ENCODE data around the gene CUX1. TPM values are rescaled to one million over a fixed set of nuclear protein-coding genes. Genes with fewer than 3 reads are reported as not detected.

CUX1 gene
- total RNA-seq, 1 experiment from 2014 or later, result 64.3 TPM

DNA sequence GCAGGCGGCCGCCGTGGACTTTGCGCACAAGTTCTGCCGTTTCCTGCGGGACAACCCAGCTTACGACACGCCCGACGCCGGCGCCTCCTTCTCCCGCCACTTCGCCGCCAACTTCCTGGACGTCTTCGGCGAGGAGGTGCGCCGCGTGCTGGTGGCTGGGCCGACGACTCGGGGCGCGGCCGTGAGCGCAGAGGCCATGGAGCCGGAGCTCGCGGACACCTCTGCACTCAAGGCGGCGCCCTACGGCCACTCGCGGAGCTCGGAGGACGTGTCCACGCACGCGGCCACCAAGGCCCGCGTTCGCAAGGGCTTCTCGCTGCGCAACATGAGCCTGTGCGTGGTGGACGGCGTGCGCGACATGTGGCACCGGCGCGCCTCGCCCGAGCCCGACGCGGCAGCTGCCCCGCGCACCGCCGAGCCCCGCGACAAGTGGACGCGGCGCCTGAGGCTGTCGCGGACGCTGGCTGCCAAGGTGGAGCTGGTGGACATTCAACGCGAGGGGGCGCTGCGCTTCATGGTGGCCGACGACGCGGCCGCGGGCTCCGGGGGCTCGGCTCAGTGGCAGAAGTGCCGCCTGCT, 483.3 kb downstream of the CUX1 start (continued):
- TF ChIP-seq, protein P1, sequence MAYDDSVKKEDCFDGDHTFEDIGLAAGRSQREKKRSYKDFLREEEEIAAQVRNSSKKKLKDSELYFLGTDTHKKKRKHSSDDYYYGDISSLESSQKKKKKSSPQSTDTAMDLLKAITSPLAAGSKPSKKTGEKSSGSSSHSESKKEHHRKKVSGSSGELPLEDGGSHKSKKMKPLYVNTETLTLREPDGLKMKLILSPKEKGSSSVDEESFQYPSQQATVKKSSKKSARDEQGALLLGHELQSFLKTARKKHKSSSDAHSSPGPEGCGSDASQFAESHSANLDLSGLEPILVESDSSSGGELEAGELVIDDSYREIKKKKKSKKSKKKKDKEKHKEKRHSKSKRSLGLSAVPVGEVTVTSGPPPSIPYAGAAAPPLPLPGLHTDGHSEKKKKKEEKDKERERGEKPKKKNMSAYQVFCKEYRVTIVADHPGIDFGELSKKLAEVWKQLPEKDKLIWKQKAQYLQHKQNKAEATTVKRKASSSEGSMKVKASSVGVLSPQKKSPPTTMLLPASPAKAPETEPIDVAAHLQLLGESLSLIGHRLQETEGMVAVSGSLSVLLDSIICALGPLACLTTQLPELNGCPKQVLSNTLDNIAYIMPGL (CRISPR knock-in tag; IDR thresholded peaks at IDR 0.05), result peak; percentile 98
- peak; percentile 51; the same call in 1 of the 2 replicates for TF ChIP-seq SP1 (CRISPR knock-in tag; conservative IDR thresholded peaks at IDR 0.05)
- TF ChIP-seq, protein P2, sequence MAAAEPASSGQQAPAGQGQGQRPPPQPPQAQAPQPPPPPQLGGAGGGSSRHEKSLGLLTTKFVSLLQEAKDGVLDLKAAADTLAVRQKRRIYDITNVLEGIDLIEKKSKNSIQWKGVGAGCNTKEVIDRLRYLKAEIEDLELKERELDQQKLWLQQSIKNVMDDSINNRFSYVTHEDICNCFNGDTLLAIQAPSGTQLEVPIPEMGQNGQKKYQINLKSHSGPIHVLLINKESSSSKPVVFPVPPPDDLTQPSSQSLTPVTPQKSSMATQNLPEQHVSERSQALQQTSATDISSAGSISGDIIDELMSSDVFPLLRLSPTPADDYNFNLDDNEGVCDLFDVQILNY (CRISPR knock-in tag; IDR thresholded peaks at IDR 0.05), result peak; percentile 59; the same call in 1 of the 2 replicates
- TF ChIP-seq, protein P3, sequence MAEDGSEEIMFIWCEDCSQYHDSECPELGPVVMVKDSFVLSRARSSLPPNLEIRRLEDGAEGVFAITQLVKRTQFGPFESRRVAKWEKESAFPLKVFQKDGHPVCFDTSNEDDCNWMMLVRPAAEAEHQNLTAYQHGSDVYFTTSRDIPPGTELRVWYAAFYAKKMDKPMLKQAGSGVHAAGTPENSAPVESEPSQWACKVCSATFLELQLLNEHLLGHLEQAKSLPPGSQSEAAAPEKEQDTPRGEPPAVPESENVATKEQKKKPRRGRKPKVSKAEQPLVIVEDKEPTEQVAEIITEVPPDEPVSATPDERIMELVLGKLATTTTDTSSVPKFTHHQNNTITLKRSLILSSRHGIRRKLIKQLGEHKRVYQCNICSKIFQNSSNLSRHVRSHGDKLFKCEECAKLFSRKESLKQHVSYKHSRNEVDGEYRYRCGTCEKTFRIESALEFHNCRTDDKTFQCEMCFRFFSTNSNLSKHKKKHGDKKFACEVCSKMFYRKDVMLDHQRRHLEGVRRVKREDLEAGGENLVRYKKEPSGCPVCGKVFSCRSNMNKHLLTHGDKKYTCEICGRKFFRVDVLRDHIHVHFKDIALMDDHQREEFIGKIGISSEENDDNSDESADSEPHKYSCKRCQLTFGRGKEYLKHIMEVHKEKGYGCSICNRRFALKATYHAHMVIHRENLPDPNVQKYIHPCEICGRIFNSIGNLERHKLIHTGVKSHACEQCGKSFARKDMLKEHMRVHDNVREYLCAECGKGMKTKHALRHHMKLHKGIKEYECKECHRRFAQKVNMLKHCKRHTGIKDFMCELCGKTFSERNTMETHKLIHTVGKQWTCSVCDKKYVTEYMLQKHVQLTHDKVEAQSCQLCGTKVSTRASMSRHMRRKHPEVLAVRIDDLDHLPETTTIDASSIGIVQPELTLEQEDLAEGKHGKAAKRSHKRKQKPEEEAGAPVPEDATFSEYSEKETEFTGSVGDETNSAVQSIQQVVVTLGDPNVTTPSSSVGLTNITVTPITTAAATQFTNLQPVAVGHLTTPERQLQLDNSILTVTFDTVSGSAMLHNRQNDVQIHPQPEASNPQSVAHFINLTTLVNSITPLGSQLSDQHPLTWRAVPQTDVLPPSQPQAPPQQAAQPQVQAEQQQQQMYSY (CRISPR knock-in tag; IDR thresholded peaks at IDR 0.05), result 0 out of 2 replicates have a peak, but pooled peaks have one; percentile 14
- no peak for TF ChIP-seq GTF2I (CRISPR knock-in tag; conservative IDR thresholded peaks at IDR 0.05)
- TF ChIP-seq SMAD3 (CRISPR knock-in tag; IDR thresholded peaks at IDR 0.05; ENCODE audit: borderline replicate concordance), result peak; percentile 25
- no peak for TF ChIP-seq OVOL2 (CRISPR knock-in tag; IDR thresholded peaks at IDR 0.05; ENCODE audit: borderline replicate concordance)
- peak; percentile 91; the same call in 1 of the 2 replicates for TF ChIP-seq NFE2L1 (CRISPR knock-in tag; IDR thresholded peaks at IDR 0.05)
- 0 out of 2 replicates have a peak, but pooled peaks have one; percentile 36 for TF ChIP-seq CBFB (CRISPR knock-in tag; IDR thresholded peaks at IDR 0.05; ENCODE audit: low read depth)
- peak; percentile 87; the same call in 1 of the 2 replicates for TF ChIP-seq JUN (CRISPR knock-in tag; IDR thresholded peaks at IDR 0.05)
- TF ChIP-seq, protein P4, sequence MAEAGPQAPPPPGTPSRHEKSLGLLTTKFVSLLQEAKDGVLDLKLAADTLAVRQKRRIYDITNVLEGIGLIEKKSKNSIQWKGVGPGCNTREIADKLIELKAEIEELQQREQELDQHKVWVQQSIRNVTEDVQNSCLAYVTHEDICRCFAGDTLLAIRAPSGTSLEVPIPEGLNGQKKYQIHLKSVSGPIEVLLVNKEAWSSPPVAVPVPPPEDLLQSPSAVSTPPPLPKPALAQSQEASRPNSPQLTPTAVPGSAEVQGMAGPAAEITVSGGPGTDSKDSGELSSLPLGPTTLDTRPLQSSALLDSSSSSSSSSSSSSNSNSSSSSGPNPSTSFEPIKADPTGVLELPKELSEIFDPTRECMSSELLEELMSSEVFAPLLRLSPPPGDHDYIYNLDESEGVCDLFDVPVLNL (CRISPR knock-in tag; IDR thresholded peaks at IDR 0.05; ENCODE audit: borderline replicate concordance, low read depth), result peak; percentile 80
- peak; percentile 99 for TF ChIP-seq FOXP1 (CRISPR knock-in tag; IDR thresholded peaks at IDR 0.05; ENCODE audit: borderline replicate concordance)
- TF ChIP-seq, protein P5, sequence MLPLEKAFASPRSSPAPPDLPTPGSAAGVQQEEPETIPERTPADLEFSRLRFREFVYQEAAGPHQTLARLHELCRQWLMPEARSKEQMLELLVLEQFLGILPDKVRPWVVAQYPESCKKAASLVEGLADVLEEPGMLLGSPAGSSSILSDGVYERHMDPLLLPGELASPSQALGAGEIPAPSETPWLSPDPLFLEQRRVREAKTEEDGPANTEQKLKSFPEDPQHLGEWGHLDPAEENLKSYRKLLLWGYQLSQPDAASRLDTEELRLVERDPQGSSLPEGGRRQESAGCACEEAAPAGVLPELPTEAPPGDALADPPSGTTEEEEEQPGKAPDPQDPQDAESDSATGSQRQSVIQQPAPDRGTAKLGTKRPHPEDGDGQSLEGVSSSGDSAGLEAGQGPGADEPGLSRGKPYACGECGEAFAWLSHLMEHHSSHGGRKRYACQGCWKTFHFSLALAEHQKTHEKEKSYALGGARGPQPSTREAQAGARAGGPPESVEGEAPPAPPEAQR (CRISPR knock-in tag; IDR thresholded peaks at IDR 0.05), result no peak
- 0 out of 2 replicates have a peak, but pooled peaks have one; percentile 52 for TF ChIP-seq ELF4 (CRISPR knock-in tag; IDR thresholded peaks at IDR 0.05; ENCODE audit: low read depth)
- TF ChIP-seq ATF1 (CRISPR knock-in tag; IDR thresholded peaks at IDR 0.05), result no peak
- TF ChIP-seq TEAD1 (CRISPR knock-in tag; IDR thresholded peaks at IDR 0.05), result peak; percentile 97
- TF ChIP-seq TCF7 (CRISPR knock-in tag; IDR thresholded peaks at IDR 0.05; ENCODE audit: low read depth), result peak; percentile 86; the same call in 1 of the 2 replicates
- peak; percentile 75; the same call in 1 of the 2 replicates for TF ChIP-seq TP53 (CRISPR knock-in tag; IDR thresholded peaks at IDR 0.05)
- TF ChIP-seq, protein P6, sequence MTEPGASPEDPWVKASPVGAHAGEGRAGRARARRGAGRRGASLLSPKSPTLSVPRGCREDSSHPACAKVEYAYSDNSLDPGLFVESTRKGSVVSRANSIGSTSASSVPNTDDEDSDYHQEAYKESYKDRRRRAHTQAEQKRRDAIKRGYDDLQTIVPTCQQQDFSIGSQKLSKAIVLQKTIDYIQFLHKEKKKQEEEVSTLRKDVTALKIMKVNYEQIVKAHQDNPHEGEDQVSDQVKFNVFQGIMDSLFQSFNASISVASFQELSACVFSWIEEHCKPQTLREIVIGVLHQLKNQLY (CRISPR knock-in tag; IDR thresholded peaks at IDR 0.05), result peak; percentile 82; the same call in 1 of the 2 replicates
- TF ChIP-seq, protein P7, sequence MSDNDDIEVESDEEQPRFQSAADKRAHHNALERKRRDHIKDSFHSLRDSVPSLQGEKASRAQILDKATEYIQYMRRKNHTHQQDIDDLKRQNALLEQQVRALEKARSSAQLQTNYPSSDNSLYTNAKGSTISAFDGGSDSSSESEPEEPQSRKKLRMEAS (CRISPR knock-in tag; IDR thresholded peaks at IDR 0.05), result peak; percentile 90
- no peak for TF ChIP-seq NFATC4 (CRISPR knock-in tag; IDR thresholded peaks at IDR 0.05)
- TF ChIP-seq KAT7 (CRISPR knock-in tag; IDR thresholded peaks at IDR 0.05; ENCODE audit: borderline replicate concordance), result 0 out of 2 replicates have a peak, but pooled peaks have one; percentile 97
- TF ChIP-seq ZBTB21 (CRISPR knock-in tag; IDR thresholded peaks at IDR 0.05; ENCODE audit: borderline replicate concordance), result peak; percentile 90
- peak; percentile 64; the same call in 1 of the 2 replicates for TF ChIP-seq ZNF263 (CRISPR knock-in tag; IDR thresholded peaks at IDR 0.05; ENCODE audit: low read depth)
- TF ChIP-seq FOXK1 (CRISPR knock-in tag; IDR thresholded peaks at IDR 0.05), result peak; percentile 58
- no peak for TF ChIP-seq JAZF1 (CRISPR knock-in tag; IDR thresholded peaks at IDR 0.05)
- peak; percentile 95; the same call in 1 of the 2 replicates for TF ChIP-seq RELA (CRISPR knock-in tag; IDR thresholded peaks at IDR 0.05; ENCODE audit: borderline replicate concordance)
- TF ChIP-seq NFYB (CRISPR knock-in tag; conservative IDR thresholded peaks at IDR 0.05; ENCODE audit: low read depth), result peak; percentile 49; the same call in 1 of the 2 replicates
- peak; percentile 79; the same call in 1 of the 2 replicates for TF ChIP-seq ETV6 (CRISPR knock-in tag; IDR thresholded peaks at IDR 0.05)
- peak; percentile 91 for TF ChIP-seq ZNF219 (CRISPR knock-in tag; IDR thresholded peaks at IDR 0.05; ENCODE audit: borderline replicate concordance)
